Activated CD8-positive, alpha-beta memory T cell treated with anti-CD3 and anti-CD28 coated beads for 48 hours (primary cell): Measurements from ENCODE around the gene LRRK1.
"Not testable (repeated sequence)": the region's sequence is repeated elsewhere in the genome, so short reads cannot be mapped to it uniquely, and the experiment has no call there.

Experiments used
- DNase-seq, 3 experiments: peaks; one replicate each; pipeline ENCODE4 v3.0.0-alpha.2; 2020; ENCODE audit warnings: low read depth in 2 of 3, low spot score in 2 of 3

LRRK1 gene

GRCh38 chr15:101091080-101092017 lies 172.2 kb downstream of the LRRK1 start:
- DNase-seq, result no peak

- no peak for DNase-seq
These were observed 173.2 kb downstream of the LRRK1 start for GRCh38 chr15:101092156-101092866.

DNA sequence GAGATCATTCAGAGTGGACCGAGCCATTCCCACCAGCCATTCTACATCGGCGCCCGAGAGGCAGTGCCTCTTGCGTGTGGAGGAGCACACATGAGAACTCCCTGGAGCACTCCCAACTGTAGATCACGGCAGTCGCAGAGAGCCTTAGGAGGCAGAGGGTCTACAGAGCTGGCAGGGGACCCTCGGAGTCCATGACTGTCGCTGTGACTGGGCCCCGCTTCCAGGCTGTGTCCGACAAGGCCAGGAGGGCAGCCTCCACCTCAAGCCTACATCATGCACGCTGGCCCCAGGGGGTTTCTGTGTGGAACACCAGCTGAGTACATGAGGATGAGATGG lies 173.7 kb downstream of the LRRK1 start:
- no peak for DNase-seq

- DNase-seq, result no peak
These were observed 174.8 kb downstream of the LRRK1 start for GRCh38 chr15:101093958-101094357.

GRCh38 chr15:101095796-101096406 lies 176.7 kb downstream of the LRRK1 start:
- DNase-seq, result not testable (repeated sequence)

GRCh38 chr15:101097111-101097510 lies 178.0 kb downstream of the LRRK1 start:
- DNase-seq, result no peak

DNA sequence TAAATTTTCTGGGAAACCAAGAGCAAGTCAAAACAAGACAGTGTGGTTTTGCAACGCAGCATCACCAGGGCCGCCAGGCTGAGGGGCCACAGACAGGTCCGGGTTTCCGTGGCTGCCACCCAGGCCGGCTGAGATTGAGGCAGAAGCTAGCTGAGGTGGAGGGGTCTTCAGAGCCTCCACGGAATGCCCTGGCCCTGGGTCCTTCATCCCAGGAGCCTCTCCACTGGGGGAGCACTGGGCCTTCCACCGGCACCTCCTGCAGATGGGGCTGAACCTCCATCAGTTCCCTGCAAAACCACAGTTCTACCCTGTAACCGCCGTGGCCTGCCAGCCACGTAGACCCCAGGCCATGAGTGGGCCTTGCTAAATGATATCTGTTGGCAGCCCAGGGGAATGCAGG lies 180.0 kb downstream of the LRRK1 start:
- DNase-seq, result no peak

- DNase-seq, result no peak
These were observed 181.0 kb downstream of the LRRK1 start for GRCh38 chr15:101100118-101100517.

- DNase-seq, result no peak
These were observed 181.7 kb downstream of the LRRK1 start for GRCh38 chr15:101100593-101101442.

GRCh38 chr15:101101676-101102075 lies 182.5 kb downstream of the LRRK1 start:
- no peak for DNase-seq

GRCh38 chr15:101102746-101103145 lies 183.6 kb downstream of the LRRK1 start:
- DNase-seq, result no peak

DNA sequence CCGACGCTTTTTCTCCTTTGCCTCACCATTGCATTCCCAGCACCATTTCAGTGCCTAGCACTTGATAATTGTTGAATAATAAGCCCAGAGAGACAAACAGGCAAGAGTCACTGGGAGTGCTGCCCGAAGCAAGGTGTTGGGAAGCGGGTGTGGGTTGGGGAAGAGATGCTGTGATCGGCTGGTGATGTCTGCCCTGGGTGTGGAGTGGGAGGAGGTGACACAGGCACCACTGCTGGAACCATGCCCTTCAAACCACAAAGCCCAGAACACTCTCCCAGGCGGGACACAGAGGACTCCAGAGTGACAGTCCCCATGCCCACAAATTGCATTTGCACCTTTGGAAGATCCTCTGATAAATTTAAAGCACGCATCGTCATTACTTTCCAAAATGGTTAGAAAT lies 184.4 kb downstream of the LRRK1 start:
- no peak for DNase-seq

- DNase-seq, result no peak
These were observed 185.0 kb downstream of the LRRK1 start for GRCh38 chr15:101104141-101104540.

DNA sequence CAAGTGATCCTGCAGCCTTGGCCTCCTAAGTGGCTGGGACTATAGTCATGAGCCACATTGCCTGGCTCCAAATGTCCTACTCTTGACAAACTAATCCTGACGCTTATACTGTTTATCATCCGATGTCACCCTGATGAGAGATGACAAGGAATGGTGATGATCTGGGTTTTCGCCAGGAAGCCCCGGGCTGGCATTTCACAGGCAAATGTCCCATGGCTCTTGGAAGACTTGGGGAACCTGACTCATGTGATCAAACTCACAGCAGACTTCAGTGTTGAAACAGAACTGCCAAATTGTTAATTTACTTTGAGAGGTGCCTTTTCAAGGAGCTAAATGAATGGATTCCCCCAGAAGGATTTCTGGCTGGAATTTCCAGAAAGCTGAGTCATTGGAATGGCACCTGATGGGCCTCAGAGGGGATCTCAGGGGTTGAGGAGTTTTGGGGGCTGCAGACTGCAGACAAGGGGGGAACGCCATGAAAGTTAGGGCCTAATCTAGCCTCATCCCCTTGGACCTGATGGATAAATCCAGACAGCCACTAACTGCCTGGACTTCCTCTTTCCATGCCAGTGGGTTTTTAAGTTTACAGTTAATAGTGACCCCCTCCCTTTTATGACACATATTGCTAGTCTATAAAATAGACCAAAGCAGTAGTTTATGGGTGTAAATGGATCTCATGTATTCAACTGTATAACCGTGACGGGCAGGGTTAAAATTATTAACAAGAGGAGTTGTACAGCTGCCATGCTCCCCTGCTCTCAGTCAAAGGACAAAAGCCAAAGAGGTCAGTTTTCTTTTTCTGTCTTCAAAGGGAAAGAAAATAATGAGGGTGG lies 186.1 kb downstream of the LRRK1 start:
- DNase-seq, result no peak

DNA sequence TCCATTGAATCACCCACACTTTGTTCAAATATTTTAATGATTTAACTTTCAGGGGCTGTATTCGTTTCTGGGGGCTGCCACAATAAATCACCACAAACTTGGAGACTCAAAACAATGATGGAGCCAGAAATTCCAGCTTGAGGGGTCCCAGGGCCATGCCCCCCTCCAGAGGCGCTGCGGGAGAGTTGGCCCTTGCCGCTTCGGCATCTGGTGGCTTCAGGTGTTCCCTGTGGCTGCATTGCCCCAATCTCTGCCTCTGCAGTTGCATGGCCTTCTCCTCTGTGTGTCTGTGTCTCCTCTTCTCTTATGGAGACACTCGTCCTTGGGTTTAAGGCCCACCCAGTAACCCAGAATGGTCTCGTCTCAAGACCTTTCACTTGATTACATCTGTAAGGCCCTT lies 187.9 kb downstream of the LRRK1 start:
- no peak for DNase-seq

- no peak for DNase-seq
These were observed 188.7 kb downstream of the LRRK1 start for GRCh38 chr15:101107625-101108460.

GRCh38 chr15:101108461-101108775 lies 189.3 kb downstream of the LRRK1 start:
- DNase-seq, result no peak

DNA sequence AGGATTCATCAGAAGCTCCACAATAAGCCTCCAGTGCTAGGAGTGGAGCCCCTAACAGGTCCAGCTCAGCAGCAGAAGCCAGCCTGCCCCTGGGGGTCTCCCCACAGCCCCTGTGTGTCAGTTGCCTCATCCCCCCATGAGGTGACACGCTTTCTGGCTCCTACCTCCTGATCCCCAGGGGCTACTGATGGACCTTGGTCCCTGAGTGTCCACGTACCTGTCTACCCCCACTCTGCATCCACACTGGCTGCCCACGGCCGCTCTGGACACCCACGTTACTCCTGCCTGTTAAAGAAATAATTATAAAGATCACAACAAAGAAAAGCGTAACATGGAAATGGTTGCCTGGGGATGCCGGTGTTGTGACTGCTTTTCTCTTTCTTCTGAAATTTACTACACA lies 189.6 kb downstream of the LRRK1 start:
- no peak for DNase-seq
